GM20000 (cell line): ENCODE data around the gene ZNRD2.

Experiments
- DNase-seq: peaks from one replicate; pipeline ENCODE4 v3.0.0; 2012; ENCODE audit warnings: low spot score
- TF ChIP-seq, protein P1 (sequence below): IDR thresholded peaks from 2 replicates; pipeline ENCODE4 v1.5.1; 2012; ENCODE audit warnings: mild to moderate bottlenecking, control low read depth; ENCODE audit errors: extremely low read depth, missing control alignments

Gene ZNRD2

DNA sequence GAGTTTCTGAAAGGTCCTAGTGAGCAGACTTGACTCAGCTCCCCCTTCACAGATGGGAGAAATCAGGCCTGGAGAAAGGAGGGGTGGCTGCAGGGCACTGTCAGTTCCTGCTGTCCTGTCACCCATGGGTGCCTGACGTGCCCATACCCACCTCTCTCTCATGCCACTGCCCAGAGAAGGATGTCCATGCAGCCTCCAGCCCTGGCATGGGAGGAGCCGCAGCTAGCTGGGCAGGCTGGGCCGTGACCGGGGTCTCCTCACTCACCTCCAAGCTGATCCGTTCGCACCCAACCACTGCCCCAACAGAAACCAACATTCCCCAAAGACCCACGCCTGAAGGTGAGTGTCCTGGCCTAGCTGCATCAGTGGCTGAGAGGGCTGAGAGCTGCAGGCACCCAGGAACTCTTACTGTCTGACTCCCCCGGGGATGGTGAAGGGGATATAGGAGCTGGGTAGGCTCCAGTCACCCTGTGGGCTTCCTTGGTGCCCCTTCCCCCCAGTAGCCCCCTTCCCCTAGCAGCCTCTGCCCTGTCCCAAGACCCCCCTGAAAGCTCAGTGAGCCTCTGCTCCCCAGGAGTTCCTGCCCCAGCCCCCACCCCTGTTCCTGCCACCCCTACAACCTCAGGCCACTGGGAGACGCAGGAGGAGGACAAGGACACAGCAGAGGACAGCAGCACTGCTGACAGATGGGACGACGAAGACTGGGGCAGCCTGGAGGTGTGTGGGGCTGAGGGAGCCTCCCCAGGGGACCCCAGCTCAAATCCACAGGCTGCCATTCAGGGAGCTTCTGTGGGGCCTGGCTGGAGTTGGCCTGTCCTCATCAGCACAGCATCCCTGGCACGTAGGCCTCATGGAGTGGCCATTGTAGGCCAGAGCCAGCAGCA is 33.6 kb upstream of the ZNRD2 start:
- TF ChIP-seq, protein P1, sequence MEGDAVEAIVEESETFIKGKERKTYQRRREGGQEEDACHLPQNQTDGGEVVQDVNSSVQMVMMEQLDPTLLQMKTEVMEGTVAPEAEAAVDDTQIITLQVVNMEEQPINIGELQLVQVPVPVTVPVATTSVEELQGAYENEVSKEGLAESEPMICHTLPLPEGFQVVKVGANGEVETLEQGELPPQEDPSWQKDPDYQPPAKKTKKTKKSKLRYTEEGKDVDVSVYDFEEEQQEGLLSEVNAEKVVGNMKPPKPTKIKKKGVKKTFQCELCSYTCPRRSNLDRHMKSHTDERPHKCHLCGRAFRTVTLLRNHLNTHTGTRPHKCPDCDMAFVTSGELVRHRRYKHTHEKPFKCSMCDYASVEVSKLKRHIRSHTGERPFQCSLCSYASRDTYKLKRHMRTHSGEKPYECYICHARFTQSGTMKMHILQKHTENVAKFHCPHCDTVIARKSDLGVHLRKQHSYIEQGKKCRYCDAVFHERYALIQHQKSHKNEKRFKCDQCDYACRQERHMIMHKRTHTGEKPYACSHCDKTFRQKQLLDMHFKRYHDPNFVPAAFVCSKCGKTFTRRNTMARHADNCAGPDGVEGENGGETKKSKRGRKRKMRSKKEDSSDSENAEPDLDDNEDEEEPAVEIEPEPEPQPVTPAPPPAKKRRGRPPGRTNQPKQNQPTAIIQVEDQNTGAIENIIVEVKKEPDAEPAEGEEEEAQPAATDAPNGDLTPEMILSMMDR: no peak
- DNase-seq: no peak

DNA sequence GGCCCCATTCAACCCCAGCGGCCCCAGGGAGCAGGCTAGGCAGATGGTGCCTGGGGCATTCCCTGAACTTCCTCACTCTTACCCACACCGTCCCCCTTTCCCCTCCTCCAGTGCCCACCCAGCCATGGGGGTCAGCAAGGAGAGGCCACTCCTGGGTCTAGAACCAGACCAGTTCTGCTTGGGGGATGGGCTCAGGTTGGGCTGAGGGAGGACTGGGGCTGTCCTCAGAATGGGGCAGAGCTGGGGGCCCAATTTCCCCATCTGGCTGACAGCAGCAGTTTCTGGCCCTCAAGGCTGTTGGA is 33.0 kb upstream of the ZNRD2 start:
- TF ChIP-seq, protein P1: no peak
- DNase-seq: no peak

DNA sequence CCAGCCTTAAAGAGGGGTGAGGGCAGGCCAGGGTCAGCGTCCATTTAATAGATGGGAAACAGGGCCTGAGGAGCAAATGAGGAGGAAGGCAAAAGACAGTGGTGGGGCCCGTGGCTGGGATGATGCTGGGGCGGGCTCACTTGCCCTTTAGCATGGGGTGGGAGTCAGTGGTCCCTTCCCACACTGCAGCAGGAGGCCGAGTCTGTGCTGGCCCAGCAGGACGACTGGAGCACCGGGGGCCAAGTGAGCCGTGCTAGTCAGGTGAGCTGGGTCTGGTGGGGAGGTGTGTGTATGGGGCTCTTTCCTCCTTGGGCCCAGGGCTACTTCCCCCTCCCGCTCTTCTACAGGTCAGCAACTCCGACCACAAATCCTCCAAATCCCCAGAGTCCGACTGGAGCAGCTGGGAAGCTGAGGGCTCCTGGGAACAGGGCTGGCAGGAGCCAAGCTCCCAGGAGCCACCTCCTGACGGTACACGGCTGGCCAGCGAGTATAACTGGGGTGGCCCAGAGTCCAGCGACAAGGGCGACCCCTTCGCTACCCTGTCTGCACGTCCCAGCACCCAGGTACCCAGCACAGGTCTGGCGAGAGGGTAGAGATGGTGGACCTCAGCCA is 32.6 kb upstream of the ZNRD2 start:
- TF ChIP-seq, protein P1: no peak
- no peak for DNase-seq

DNA sequence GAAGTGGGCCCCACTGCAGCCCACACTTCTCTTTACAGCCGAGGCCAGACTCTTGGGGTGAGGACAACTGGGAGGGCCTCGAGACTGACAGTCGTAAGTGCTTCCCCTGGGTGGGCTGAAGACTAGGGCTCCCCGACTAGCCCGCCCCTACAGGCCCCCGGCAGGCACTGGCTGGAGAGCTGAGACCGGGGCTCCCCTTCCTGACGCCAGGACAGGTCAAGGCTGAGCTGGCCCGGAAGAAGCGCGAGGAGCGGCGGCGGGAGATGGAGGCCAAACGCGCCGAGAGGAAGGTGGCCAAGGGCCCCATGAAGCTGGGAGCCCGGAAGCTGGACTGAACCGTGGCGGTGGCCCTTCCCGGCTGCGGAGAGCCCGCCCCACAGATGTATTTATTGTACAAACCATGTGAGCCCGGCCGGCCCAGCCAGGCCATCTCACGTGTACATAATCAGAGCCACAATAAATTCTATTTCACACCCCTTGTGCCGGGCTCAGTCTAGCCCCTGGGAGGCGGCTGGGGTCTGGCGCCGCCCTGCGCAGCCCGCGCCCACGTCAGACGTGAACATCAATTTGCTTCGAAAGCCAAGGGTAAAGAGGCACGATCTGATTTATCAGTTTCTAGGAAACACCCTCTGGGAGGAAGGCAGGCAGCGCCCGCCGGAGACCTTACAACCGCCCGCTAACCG is 31.9 kb upstream of the ZNRD2 start:
- DNase-seq: no peak
- TF ChIP-seq, protein P1: no peak

DNA sequence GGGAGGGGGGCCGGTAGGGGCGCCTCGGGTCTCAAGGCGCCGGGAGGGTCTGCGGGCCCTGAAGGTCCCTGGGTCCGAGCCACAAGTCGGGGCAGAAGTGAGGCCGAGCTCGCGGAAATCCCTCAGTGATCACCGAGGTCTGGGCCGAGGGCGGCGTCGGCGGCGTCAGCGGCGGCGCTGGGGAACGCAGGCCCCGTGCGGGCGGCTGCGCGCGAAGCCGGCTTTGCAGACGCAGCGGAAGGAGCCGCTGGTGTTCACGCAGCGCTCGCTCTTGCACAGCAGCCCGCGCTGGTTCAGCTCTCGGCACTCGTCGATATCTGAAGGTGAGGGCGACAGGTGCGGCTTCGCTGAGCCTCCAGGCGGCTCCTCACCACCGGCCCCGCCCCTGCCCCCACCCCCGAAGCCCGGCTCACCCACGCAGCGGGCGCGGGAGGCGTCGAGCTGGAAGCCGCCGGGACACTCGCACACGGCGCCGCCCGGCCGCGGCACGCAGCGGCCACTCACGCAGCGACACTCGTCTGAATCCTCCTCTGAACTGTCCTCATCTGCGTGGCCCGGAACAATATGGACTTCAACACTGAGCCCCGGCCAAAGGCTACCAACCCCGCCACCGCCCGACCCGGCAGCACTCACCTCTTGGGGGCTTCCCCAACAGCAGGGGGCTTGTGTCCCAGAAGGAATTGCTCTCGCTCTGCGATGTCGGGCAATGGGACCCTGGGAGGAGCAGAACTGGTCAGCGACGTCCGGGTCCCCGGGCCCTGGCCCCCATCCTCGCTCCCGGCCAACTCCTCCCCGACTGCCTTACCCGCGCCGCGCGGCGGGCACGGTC is 31.1 kb upstream of the ZNRD2 start:
- TF ChIP-seq, protein P1: no peak
- DNase-seq: no peak

DNA sequence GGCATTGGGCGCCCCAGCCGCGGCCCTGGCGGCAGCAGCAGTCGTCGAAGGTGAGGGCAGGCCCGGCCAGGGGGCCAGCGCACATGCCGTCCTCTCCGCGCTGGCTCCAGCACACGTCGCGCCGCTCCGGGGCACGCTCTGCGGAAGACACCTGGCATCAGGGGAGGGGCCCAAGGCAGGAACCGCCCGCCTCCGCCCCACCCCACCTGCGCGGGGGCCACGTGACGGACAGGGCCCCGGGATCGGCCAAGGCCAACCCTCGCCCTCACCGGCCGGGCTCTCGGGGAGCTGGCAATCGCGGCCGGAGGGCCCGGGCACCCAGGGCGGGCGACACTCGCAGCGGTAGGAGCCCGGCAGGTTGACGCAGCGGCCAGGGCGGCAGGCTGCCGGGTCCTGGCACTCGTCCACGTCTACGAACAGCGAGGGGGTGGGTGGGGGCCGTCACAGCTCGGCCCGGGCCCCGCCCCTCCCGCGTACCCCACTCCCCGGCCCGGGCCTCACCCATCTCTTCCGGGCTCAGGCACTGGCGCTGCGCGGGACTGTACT is 30.5 kb upstream of the ZNRD2 start:
- TF ChIP-seq, protein P1: no peak
- peak; percentile 93 for DNase-seq
